Loucy (cell line): ENCODE results near the gene TRABD2B.

ENCODE experiments used
- H2AFZ ChIP-seq: fragments of 200-600 bp; sonication (generic); 2 replicates; pipeline ENCODE4 v1.6.0; 2016; ENCODE audit warnings: antibody characterized with exemption, mild to moderate bottlenecking, low read length, moderate library complexity
- H3F3A ChIP-seq: fragments of 200-600 bp; 2 replicates; pipeline ENCODE4 v1.6.0; 2016; ENCODE audit warnings: antibody characterized with exemption, low read depth, mild to moderate bottlenecking
- H3K27me3 ChIP-seq: fragments of 200-600 bp; sonication (generic); 2 replicates; pipeline ENCODE4 v1.6.1; 2014; ENCODE audit warnings: low read length, mild to moderate bottlenecking; ENCODE audit not compliant: insufficient read depth, poor library complexity, severe bottlenecking
- H3K36me3 ChIP-seq: fragments of 200-600 bp; sonication (generic); 2 replicates; pipeline ENCODE4 v1.6.1; 2016; ENCODE audit warnings: low read length; ENCODE audit not compliant: insufficient read depth
- H3K4me1 ChIP-seq: fragments of 200-600 bp; sonication (generic); 2 replicates; pipeline ENCODE4 v1.5.1; 2014; ENCODE audit warnings: low read length, mild to moderate bottlenecking; ENCODE audit not compliant: insufficient read depth, poor library complexity, severe bottlenecking
- H3K4me2 ChIP-seq: fragments of 200-600 bp; sonication (generic); 2 replicates; pipeline ENCODE4 v1.6.0; 2014; ENCODE audit warnings: antibody characterized with exemption, low read length, low read depth, mild to moderate bottlenecking; ENCODE audit not compliant: poor library complexity, severe bottlenecking
- H3K4me3 ChIP-seq: fragments of 200-600 bp; sonication (generic); 2 replicates; pipeline ENCODE4 v1.5.1; 2014; ENCODE audit warnings: low read length, mild to moderate bottlenecking, mixed read lengths; ENCODE audit not compliant: poor library complexity, severe bottlenecking
- H3K79me2 ChIP-seq: fragments of 200-600 bp; sonication (generic); 2 replicates; pipeline ENCODE4 v1.6.1; 2014; ENCODE audit warnings: low read length; ENCODE audit not compliant: insufficient read depth
- H3K9ac ChIP-seq: fragments of 200-600 bp; sonication (generic); 2 replicates; pipeline ENCODE4 v1.6.0; 2014; ENCODE audit warnings: mild to moderate bottlenecking, low read depth, low read length, moderate library complexity; ENCODE audit not compliant: poor library complexity, severe bottlenecking
- H3K9me2 ChIP-seq: fragments of 200-600 bp; sonication (generic); replicated peaks from 2 replicates; pipeline ENCODE4 v1.6.1; 2016; ENCODE audit warnings: low read depth, low read length, mixed read lengths
- H3K9me3 ChIP-seq: fragments of 200-600 bp; sonication (generic); 2 replicates; pipeline ENCODE4 v1.6.1; 2014; ENCODE audit warnings: mild to moderate bottlenecking, antibody characterized with exemption, low read length, low read depth; ENCODE audit not compliant: insufficient read depth
- H4K20me1 ChIP-seq: fragments of 200-600 bp; sonication (generic); 2 replicates; pipeline ENCODE4 v1.6.0; 2014; ENCODE audit warnings: antibody characterized with exemption, low read length, mild to moderate bottlenecking; ENCODE audit not compliant: insufficient read depth, poor library complexity, severe bottlenecking
- EZH2phosphoT487 ChIP-seq: fragments of 200-600 bp; IDR thresholded peaks from 2 replicates; pipeline ENCODE4 v1.6.1; 2018; ENCODE audit warnings: antibody characterized with exemption, mild to moderate bottlenecking, moderate library complexity, borderline replicate concordance
- TF ChIP-seq, protein P1 (sequence below): fragments of 200-600 bp; sonication (generic); conservative IDR thresholded peaks from 2 replicates; pipeline ENCODE4 v1.5.1; 2014; ENCODE audit warnings: mild to moderate bottlenecking, antibody characterized with exemption, low read length

TRABD2B gene

GRCh38 chr1:47720111-47720510 is 277.1 kb downstream of the TRABD2B start:
- H3K4me3 ChIP-seq: no peak overlapping the region
- no peak overlapping the region for H3K9ac ChIP-seq
- H2AFZ ChIP-seq: no peak overlapping the region
- H3K9me3 ChIP-seq: no peaks in the 10 kb centered on the region
- no peaks in the 10 kb centered on the region for H4K20me1 ChIP-seq
- no peaks in the 10 kb centered on the region for H3K36me3 ChIP-seq
- no peaks in the 10 kb centered on the region for H3K27me3 ChIP-seq
- H3F3A ChIP-seq: no peaks in the 10 kb centered on the region
- H3K4me1 ChIP-seq: no peaks in the 10 kb centered on the region
- no peaks in the 10 kb centered on the region for H3K9me2 ChIP-seq
- no peaks in the 10 kb centered on the region for H3K79me2 ChIP-seq
- H3K4me2 ChIP-seq: no peak overlapping the region
- no peak for TF ChIP-seq EZH2phosphoT487
- TF ChIP-seq, protein P1, sequence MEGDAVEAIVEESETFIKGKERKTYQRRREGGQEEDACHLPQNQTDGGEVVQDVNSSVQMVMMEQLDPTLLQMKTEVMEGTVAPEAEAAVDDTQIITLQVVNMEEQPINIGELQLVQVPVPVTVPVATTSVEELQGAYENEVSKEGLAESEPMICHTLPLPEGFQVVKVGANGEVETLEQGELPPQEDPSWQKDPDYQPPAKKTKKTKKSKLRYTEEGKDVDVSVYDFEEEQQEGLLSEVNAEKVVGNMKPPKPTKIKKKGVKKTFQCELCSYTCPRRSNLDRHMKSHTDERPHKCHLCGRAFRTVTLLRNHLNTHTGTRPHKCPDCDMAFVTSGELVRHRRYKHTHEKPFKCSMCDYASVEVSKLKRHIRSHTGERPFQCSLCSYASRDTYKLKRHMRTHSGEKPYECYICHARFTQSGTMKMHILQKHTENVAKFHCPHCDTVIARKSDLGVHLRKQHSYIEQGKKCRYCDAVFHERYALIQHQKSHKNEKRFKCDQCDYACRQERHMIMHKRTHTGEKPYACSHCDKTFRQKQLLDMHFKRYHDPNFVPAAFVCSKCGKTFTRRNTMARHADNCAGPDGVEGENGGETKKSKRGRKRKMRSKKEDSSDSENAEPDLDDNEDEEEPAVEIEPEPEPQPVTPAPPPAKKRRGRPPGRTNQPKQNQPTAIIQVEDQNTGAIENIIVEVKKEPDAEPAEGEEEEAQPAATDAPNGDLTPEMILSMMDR: no peak

DNA sequence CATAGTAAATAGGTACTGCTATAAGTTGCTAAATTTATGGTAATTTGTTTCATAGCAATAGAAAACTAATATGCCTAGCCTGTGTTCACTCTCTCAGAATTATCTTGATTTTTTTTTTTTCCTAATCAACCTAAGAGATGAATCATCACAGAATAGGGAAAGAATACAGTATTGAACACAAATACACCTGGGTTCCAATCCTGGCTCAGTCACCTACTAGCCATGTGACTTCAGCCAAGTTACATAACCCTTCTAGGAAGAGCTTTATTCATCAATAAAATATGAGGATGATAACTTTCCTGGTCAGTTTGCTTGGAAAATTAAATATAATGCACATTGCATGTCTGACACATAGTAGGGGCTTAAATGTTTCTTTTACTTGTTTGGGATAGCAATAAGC is 279.8 kb downstream of the TRABD2B start:
- TF ChIP-seq, protein P1: no peak
- TF ChIP-seq EZH2phosphoT487: no peak
- Histone ChIP-seq H3K9ac (no peak overlapping the region), H3K79me2 (no peaks in the 10 kb centered on the region), H3K9me2 (no peaks in the 10 kb centered on the region), H3K36me3 (no peaks in the 10 kb centered on the region), H3K9me3 (no peaks in the 10 kb centered on the region), H3K4me2 (no peak overlapping the region), H3F3A (no peaks in the 10 kb centered on the region), H3K27me3 (no peaks in the 10 kb centered on the region), H2AFZ (no peak overlapping the region), H4K20me1 (no peaks in the 10 kb centered on the region), H3K4me1 (no peaks in the 10 kb centered on the region), H3K4me3 (no peak overlapping the region)

GRCh38 chr1:47713975-47714767 is 283.0 kb downstream of the TRABD2B start:
- H3F3A ChIP-seq: no peaks in the 10 kb centered on the region
- H3K4me3 ChIP-seq: no peak overlapping the region
- H4K20me1 ChIP-seq: no peaks in the 10 kb centered on the region
- no peaks in the 10 kb centered on the region for H3K79me2 ChIP-seq
- H3K9ac ChIP-seq: no peak overlapping the region
- H3K4me1 ChIP-seq: no peaks in the 10 kb centered on the region
- H2AFZ ChIP-seq: no peak overlapping the region
- no peaks in the 10 kb centered on the region for H3K9me3 ChIP-seq
- H3K27me3 ChIP-seq: no peaks in the 10 kb centered on the region
- TF ChIP-seq EZH2phosphoT487: no peak
- TF ChIP-seq, protein P1: no peak
- no peaks in the 10 kb centered on the region for H3K36me3 ChIP-seq
- no peaks in the 10 kb centered on the region for H3K9me2 ChIP-seq
- no peak overlapping the region for H3K4me2 ChIP-seq
